GM12875 (cell line): Measurements from ENCODE around the gene ACSS2.

Experiments used
- H3K4me3 ChIP-seq: one replicate; pipeline ENCODE4 v1.5.1; 2011; ENCODE audit warnings: low read depth, low read length, control low read depth
- TF ChIP-seq, protein P1 (sequence below): IDR thresholded peaks from 2 replicates; pipeline ENCODE4 v1.5.1; 2011; ENCODE audit warnings: low read depth, mild to moderate bottlenecking, control low read depth, inconsistent platforms, low read length, moderate library complexity, borderline replicate concordance; ENCODE audit not compliant: insufficient read depth

ACSS2 gene

DNA sequence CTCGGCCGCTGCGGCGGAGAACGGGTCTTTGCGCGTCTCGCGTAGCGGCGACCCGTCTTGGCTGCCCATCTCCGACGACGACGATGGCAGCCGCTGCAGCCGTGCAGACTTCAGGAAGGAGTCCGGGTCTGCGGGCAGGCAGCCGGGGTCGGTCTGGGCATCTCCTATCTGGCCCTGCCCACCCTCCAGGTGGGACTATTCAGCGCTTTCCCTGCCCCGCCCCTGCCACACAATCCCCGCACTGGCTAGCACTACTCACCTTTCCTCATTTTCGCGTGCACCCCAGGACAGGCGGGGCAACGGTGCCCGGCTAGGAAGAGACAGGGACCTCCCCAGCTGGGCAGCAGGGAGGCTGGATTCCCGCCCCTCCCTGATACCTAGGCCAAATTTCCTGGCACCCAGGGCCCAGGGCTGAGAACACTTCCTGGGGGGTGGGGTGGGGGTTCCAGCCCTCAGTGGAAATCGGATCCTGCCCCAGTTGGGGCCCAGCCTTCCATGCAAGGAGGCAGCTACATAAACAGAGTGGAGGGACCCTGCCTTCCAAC is 12.9 kb upstream of the ACSS2 start:
- H3K4me3 ChIP-seq: no peak overlapping the region
- TF ChIP-seq, protein P1, sequence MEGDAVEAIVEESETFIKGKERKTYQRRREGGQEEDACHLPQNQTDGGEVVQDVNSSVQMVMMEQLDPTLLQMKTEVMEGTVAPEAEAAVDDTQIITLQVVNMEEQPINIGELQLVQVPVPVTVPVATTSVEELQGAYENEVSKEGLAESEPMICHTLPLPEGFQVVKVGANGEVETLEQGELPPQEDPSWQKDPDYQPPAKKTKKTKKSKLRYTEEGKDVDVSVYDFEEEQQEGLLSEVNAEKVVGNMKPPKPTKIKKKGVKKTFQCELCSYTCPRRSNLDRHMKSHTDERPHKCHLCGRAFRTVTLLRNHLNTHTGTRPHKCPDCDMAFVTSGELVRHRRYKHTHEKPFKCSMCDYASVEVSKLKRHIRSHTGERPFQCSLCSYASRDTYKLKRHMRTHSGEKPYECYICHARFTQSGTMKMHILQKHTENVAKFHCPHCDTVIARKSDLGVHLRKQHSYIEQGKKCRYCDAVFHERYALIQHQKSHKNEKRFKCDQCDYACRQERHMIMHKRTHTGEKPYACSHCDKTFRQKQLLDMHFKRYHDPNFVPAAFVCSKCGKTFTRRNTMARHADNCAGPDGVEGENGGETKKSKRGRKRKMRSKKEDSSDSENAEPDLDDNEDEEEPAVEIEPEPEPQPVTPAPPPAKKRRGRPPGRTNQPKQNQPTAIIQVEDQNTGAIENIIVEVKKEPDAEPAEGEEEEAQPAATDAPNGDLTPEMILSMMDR: no peak

DNA sequence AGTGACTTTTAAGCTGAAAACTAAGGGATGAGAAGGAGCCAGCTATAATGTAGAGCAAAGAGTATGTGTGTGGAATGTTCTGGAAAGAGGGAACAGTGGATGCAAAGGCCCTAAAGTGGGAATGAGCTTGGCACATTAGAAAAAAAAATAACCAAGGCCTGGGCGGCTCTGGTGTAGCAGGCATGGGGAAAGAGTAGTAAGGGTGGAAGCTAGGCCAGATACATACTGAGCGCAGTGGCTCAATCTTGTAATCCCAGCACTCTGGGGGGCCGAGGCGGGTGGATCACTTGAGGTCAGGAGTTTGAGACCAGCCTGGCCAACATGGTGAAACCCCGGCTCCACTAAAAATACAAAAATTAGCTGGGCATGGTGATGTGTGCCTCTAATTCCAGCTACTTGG is 12.2 kb upstream of the ACSS2 start:
- TF ChIP-seq, protein P1: no peak
- no peak overlapping the region for H3K4me3 ChIP-seq

DNA sequence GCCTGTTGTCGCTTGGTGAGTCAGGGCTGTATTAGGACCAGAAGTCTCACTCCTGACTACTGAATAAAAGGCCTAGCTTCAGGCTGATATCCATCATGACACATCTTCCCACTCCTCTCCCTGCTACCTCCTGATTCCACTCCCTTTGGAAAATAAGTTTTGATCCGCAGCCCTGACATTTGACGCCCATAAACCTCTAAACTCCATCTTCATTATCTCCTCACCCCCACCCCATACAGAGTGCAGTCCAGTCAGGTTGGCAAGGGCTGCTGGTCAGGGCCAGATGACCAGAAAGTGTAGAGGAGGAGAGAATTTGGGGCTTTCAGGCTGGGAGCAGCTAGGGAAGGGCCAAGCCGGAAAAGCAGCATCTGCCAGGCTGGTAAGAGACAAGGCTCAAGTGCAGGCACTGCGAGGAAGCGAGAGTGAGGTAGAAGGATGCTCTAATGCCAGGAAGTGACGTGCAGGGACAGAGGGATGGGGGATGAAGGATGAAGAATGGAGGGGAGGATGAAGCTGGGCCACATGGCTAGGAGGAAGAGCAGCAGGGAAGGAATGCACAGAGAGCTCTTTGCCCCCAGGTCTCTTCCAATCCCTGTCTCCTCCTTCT is 5.0 kb upstream of the ACSS2 start:
- H3K4me3 ChIP-seq: no peak overlapping the region
- TF ChIP-seq, protein P1: no peak

DNA sequence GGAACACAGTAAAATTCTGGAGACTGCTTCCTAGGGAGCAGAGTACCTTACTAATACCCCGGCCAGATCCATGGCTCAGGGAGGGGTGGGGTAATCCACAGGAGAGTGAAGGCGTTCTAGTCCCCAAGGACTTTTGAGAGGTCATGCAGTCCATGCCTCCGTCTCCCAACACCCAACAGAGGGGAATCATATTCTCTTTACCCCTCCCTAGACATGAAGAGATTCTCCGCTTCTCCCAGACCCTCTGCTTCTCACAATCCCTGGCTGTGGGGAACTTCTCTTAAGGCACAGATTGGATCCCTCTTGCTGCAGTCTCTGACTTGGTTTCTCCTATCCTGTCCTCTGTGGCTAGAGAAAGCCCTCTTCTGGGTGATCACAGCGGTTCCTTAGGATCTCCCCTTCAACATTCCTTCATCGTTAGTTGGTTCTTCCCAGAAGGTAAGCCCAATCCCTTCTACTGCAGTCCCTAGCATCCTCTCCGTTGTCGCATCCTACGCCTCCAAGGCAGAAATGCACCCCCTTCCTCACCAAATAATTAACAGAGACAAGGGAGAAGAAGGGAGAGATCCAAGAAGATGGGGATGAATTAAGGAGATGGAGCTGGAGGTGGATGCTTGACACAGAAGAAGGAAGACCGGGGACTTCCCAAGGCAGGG is 4.3 kb upstream of the ACSS2 start:
- TF ChIP-seq, protein P1: no peak
- H3K4me3 ChIP-seq: peak overlapping the region; percentile 64

DNA sequence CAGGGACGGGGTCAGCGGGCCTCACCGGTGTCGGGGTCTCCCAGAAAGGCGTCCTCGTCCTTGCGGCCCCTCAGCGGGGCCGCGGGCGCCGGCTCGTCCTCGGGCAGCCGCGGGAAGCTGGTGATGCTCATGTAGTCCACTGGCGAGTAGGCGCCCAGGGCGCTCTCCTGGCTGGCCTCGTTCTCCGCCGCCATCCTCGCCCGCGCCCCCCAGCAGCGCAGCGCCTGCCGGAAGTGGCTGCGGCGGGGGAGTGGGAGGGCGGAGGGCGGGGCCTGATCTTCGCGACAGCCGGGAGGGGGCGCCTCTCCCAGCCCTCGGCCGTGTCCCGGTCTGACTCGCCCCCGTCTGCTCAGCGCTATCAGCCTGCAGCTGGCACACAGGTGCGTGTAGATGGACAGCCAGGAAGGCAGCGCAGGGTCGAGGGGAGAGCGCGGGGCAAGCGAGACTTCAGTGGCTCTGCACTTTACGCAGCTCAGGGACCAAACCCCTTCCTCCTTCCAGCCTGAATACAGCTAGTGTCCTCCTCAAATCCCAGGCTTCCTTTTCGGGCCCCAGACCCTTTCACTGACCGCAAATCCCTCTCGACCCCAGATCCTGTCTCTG is 3.7 kb upstream of the ACSS2 start, which contains the start of gene GGT7:
TSS of gene GGT7 (minus strand) at position 235 of the 603 bp plus-strand sequence. CDS start at position 194, 41 bp downstream.
- H3K4me3 ChIP-seq: peak within 1 kb of the TSS; percentile 64
- TF ChIP-seq, protein P1: peak; percentile 76

DNA sequence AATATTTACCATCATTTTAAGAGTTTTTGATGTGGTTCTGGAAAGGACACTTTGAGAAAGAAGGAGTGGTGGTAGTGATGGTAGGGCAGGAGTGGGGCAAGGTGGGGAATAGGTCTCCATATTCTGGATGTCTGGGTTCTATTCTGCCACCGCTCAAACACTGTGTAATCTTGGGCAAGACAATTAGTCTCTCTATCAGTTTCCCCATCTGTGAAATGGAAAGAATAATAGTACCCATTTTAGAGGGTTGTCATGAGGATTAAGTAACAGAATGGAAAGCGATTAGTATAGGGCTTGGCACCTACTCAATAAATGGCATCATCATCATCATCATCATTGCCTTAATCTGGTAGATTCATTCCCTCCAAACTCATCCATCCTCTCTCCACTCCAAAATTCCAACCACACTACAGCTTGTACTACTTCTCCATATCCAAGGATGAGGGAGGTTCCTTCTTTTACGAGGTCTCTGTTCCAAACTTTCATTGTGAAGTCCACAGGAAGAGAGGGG is 2.8 kb upstream of the ACSS2 start:
- no peak overlapping the region for H3K4me3 ChIP-seq
- TF ChIP-seq, protein P1: no peak
